HL-60 (cell line): Measurements from ENCODE around the gene JAKMIP1.

Experiments used
- DNase-seq, 2 experiments: peaks; one replicate each; pipeline ENCODE4 v3.0.0-alpha.2; 2010 to 2020; ENCODE audit warnings: low read depth in 1 of 2, low spot score in 1 of 2
- H3K27ac ChIP-seq: fragments of 250-450 bp; sonication (Bioruptor Pico); replicated peaks from 2 replicates; pipeline ENCODE4 v1.5.1; 2020; ENCODE audit warnings: mild to moderate bottlenecking, moderate library complexity
- H3K27me3 ChIP-seq: fragments of 250-450 bp; sonication (Bioruptor Pico); 2 replicates; pipeline ENCODE4 v1.5.1; 2021; ENCODE audit warnings: mild to moderate bottlenecking, moderate library complexity; ENCODE audit not compliant: insufficient read depth, poor library complexity, severe bottlenecking
- H3K4me3 ChIP-seq: replicated peaks from 2 replicates; pipeline ENCODE4 v1.5.1; 2011; ENCODE audit warnings: mild to moderate bottlenecking, control low read depth, low read length; ENCODE audit not compliant: insufficient read depth
- GABPA ChIP-seq: IDR thresholded peaks from 2 replicates; pipeline ENCODE4 v1.6.1; 2012; ENCODE audit warnings: low read depth
- POLR2AphosphoS5 ChIP-seq: IDR thresholded peaks from 2 replicates; pipeline ENCODE4 v1.6.1; 2012; ENCODE audit warnings: low read depth
- SPI1 ChIP-seq: IDR thresholded peaks from 2 replicates; pipeline ENCODE4 v1.6.1; 2012; ENCODE audit warnings: low read depth, mild to moderate bottlenecking, borderline replicate concordance
- TF ChIP-seq, protein P1 (sequence below): IDR thresholded peaks from one replicate; pipeline ENCODE4 v1.5.1; 2011; ENCODE audit warnings: low read length, control low read depth, inconsistent platforms; ENCODE audit not compliant: insufficient read depth
- TF ChIP-seq, protein P2 (sequence below): IDR thresholded peaks from 2 replicates; pipeline ENCODE4 v1.6.1; 2012; ENCODE audit warnings: low read depth; ENCODE audit not compliant: insufficient replicate concordance

The JAKMIP1 gene

DNA sequence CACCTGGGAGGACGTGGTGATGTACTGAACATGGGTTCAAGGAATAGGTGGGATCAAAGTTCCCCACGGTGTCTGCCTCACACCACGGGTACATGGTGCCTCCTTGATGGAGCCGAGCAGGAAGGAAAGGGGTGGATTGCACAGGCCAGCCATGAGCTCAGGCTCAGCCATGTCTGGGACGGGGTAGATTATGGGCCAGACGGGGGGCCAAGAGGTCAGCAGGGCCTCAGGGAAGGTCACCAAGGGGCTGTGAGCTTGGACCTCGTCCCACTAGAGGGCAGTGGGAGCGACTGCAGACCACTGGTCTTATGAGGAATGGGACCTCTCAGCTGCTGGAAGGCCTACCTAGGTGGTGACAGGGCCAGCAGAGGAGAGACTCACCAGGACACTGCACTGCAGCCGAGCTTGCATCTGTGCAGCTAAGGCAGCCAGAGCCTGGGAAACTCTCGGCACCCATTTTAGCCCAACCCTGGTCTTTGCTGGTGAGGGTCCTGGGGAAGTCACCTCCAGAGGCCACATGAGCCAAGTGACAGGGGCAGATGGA, 38.4 kb downstream of the JAKMIP1 start:
- Histone ChIP-seq H3K27ac (no peak overlapping the region), H3K4me3 (no peak overlapping the region), H3K27me3 (no peaks in the 10 kb centered on the region)
- no peak for DNase-seq
- TF ChIP-seq, protein P1, sequence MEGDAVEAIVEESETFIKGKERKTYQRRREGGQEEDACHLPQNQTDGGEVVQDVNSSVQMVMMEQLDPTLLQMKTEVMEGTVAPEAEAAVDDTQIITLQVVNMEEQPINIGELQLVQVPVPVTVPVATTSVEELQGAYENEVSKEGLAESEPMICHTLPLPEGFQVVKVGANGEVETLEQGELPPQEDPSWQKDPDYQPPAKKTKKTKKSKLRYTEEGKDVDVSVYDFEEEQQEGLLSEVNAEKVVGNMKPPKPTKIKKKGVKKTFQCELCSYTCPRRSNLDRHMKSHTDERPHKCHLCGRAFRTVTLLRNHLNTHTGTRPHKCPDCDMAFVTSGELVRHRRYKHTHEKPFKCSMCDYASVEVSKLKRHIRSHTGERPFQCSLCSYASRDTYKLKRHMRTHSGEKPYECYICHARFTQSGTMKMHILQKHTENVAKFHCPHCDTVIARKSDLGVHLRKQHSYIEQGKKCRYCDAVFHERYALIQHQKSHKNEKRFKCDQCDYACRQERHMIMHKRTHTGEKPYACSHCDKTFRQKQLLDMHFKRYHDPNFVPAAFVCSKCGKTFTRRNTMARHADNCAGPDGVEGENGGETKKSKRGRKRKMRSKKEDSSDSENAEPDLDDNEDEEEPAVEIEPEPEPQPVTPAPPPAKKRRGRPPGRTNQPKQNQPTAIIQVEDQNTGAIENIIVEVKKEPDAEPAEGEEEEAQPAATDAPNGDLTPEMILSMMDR, result no peak
- TF ChIP-seq POLR2AphosphoS5 (no peak), SPI1 (no peak)

DNA sequence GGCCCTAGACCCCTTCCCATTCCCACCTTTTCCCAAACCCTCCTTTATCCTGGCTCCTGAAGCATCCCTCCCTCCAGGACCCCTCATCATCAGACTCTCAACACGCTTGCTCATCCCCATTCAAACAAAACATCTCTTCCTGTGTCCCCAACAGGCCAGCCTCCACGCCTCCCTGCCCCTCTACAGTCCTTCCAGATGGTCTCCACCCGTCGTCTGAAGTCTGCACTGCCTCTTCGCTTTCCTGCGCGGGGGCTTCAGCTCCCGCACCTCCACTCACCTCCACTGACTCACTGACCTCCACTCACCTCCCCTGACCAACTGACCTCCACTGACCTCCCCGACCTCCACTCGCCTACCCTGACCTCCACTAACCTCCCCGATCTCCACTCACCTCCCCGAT, 39.8 kb downstream of the JAKMIP1 start:
- TF ChIP-seq SPI1, result no peak
- no peak for TF ChIP-seq POLR2AphosphoS5
- TF ChIP-seq GABPA, result no peak
- TF ChIP-seq, protein P1, result no peak
- TF ChIP-seq, protein P2, sequence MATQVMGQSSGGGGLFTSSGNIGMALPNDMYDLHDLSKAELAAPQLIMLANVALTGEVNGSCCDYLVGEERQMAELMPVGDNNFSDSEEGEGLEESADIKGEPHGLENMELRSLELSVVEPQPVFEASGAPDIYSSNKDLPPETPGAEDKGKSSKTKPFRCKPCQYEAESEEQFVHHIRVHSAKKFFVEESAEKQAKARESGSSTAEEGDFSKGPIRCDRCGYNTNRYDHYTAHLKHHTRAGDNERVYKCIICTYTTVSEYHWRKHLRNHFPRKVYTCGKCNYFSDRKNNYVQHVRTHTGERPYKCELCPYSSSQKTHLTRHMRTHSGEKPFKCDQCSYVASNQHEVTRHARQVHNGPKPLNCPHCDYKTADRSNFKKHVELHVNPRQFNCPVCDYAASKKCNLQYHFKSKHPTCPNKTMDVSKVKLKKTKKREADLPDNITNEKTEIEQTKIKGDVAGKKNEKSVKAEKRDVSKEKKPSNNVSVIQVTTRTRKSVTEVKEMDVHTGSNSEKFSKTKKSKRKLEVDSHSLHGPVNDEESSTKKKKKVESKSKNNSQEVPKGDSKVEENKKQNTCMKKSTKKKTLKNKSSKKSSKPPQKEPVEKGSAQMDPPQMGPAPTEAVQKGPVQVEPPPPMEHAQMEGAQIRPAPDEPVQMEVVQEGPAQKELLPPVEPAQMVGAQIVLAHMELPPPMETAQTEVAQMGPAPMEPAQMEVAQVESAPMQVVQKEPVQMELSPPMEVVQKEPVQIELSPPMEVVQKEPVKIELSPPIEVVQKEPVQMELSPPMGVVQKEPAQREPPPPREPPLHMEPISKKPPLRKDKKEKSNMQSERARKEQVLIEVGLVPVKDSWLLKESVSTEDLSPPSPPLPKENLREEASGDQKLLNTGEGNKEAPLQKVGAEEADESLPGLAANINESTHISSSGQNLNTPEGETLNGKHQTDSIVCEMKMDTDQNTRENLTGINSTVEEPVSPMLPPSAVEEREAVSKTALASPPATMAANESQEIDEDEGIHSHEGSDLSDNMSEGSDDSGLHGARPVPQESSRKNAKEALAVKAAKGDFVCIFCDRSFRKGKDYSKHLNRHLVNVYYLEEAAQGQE, result no peak
- DNase-seq, result no peak
- Histone ChIP-seq H3K4me3 (no peak overlapping the region), H3K27me3 (no peaks in the 10 kb centered on the region), H3K27ac (no peak overlapping the region)

DNA sequence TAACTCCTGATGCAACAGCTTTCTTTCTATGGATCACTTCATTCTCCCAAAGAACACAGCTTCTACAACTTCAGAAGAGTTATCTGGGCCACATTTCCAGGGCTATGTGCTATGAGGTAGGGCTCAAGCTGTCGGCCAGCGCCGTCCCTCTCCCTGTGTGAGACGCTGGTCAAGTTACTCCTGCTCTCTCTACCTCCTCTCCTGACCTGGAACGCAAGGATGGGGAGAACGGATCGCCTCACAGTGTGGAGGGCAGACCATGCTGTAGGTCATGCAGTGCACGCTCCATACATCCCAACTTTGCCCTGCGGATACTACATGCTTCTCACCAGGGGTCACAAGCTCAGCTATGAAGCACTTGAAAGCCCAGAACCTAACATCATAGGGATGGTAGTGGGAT, 42.4 kb downstream of the JAKMIP1 start:
- Histone ChIP-seq H3K4me3 (no peak overlapping the region), H3K27ac (no peak overlapping the region), H3K27me3 (no peaks in the 10 kb centered on the region)
- TF ChIP-seq GABPA (no peak), POLR2AphosphoS5 (no peak), SPI1 (no peak)
- TF ChIP-seq, protein P2, result no peak
- TF ChIP-seq, protein P1, result no peak
- no peak for DNase-seq
